ENCODE measurements around the gene SLC28A2. TPM values are rescaled to one million over a fixed set of nuclear protein-coding genes. Genes with fewer than 3 reads are reported as not detected.
"Not testable (repeated sequence)": the region's sequence is repeated elsewhere in the genome, so short reads cannot be mapped to it uniquely, and the experiment has no call there.

The SLC28A2 gene
- polyA plus RNA-seq, 1 donor (not counting 4 experiments of a cell fraction or from before 2014, with no cell fraction given): not detected

GRCh38 chr15:45254405-45254804 lies 2.4 kb downstream of the SLC28A2 start:
- no peak for FAIRE-seq
- dilution Hi-C loops (cut with MboI; ENCODE audit: extremely low pct_ligation_motif_present, low sequenced_read_pairs): no loop called here
- no peak for DNase-seq (ENCODE audit: low read depth, low spot score)
- no peak for TF ChIP-seq CTCF (optimal IDR thresholded peaks at IDR 0.05 in 1 of 3, IDR thresholded peaks at IDR 0.05 in 1 of 3, conservative IDR thresholded peaks at IDR 0.05 in 1 of 3; ENCODE audit: extremely low read depth in 1 of 3, insufficient read depth in 2 of 3, low read length in 3 of 3)
- TF ChIP-seq EZH2 (IDR thresholded peaks at IDR 0.05; ENCODE audit: low read length): no peak
- H3K9me3 ChIP-seq (ENCODE audit: control insufficient read depth, low read depth, low read length): no peaks in the 10 kb centered on the region
- no peak overlapping the region for H2AFZ ChIP-seq (ENCODE audit: control insufficient read depth, low read length)
- H4K20me1 ChIP-seq (ENCODE audit: control insufficient read depth, extremely low read depth, insufficient read depth, low read length): no peaks in the 10 kb centered on the region
- H3K9me1 ChIP-seq (ENCODE audit: control insufficient read depth, extremely low read depth, insufficient read depth, low read length): no peaks in the 10 kb centered on the region
- H3K4me1 ChIP-seq (ENCODE audit: control insufficient read depth, extremely low read depth, insufficient read depth, low read length): no peaks in the 10 kb centered on the region
- no peaks in the 10 kb centered on the region for H3K79me2 ChIP-seq (ENCODE audit: control insufficient read depth, insufficient read depth, low read length)
- no peak overlapping the region for H3K4me2 ChIP-seq (ENCODE audit: control insufficient read depth, extremely low read depth, insufficient read depth, low read depth, low read length)
- no peak overlapping the region for H3K4me3 ChIP-seq (ENCODE audit: control insufficient read depth in 2 of 3, extremely low read depth in 1 of 3, insufficient read depth in 2 of 3, low read depth in 1 of 3, low read length in 3 of 3)
- no peaks in the 10 kb centered on the region for H3K36me3 ChIP-seq (ENCODE audit: control insufficient read depth in 2 of 2, extremely low read depth in 1 of 2, insufficient read depth in 2 of 2, low read length in 2 of 2)
- no peaks in the 10 kb centered on the region for H3K27me3 ChIP-seq (ENCODE audit: control insufficient read depth, extremely low read depth, insufficient read depth, low read length)
- H3K9ac ChIP-seq (ENCODE audit: control insufficient read depth, extremely low read depth, insufficient read depth, low read length): no peak overlapping the region
- no peak overlapping the region for H3K27ac ChIP-seq (ENCODE audit: control insufficient read depth, insufficient read depth, low read length)

- FAIRE-seq; H2AFZ ChIP-seq (ENCODE audit: control insufficient read depth, low read length); DNase-seq (ENCODE audit: low read depth, low spot score); H3K4me2 ChIP-seq (ENCODE audit: control insufficient read depth, extremely low read depth, insufficient read depth, low read depth, low read length); H3K27ac ChIP-seq (ENCODE audit: control insufficient read depth, insufficient read depth, low read length); H3K9me3 ChIP-seq (ENCODE audit: control insufficient read depth, low read depth, low read length); H3K4me1 ChIP-seq (ENCODE audit: control insufficient read depth, extremely low read depth, insufficient read depth, low read length); H3K4me3 ChIP-seq (ENCODE audit: control insufficient read depth in 2 of 3, extremely low read depth in 1 of 3, insufficient read depth in 2 of 3, low read depth in 1 of 3, low read length in 3 of 3); H3K27me3 ChIP-seq (ENCODE audit: control insufficient read depth, extremely low read depth, insufficient read depth, low read length); H3K9ac ChIP-seq (ENCODE audit: control insufficient read depth, extremely low read depth, insufficient read depth, low read length); H3K79me2 ChIP-seq (ENCODE audit: control insufficient read depth, insufficient read depth, low read length); H4K20me1 ChIP-seq (ENCODE audit: control insufficient read depth, extremely low read depth, insufficient read depth, low read length); H3K9me1 ChIP-seq (ENCODE audit: control insufficient read depth, extremely low read depth, insufficient read depth, low read length); dilution Hi-C loops (cut with MboI; ENCODE audit: extremely low pct_ligation_motif_present, low sequenced_read_pairs); H3K36me3 ChIP-seq (ENCODE audit: control insufficient read depth in 2 of 2, extremely low read depth in 1 of 2, insufficient read depth in 2 of 2, low read length in 2 of 2): not testable (repeated sequence)
These were observed 2.8 kb downstream of the SLC28A2 start for GRCh38 chr15:45254824-45255223.

GRCh38 chr15:45259796-45260195 lies 7.8 kb downstream of the SLC28A2 start:
- H3K27me3 ChIP-seq (ENCODE audit: control insufficient read depth, extremely low read depth, insufficient read depth, low read length): no peaks in the 10 kb centered on the region
- H3K4me3 ChIP-seq (ENCODE audit: control insufficient read depth in 2 of 3, extremely low read depth in 1 of 3, insufficient read depth in 2 of 3, low read depth in 1 of 3, low read length in 3 of 3): no peak overlapping the region
- no peak overlapping the region for H3K27ac ChIP-seq (ENCODE audit: control insufficient read depth, insufficient read depth, low read length)
- H3K4me1 ChIP-seq (ENCODE audit: control insufficient read depth, extremely low read depth, insufficient read depth, low read length): no peaks in the 10 kb centered on the region
- H3K79me2 ChIP-seq (ENCODE audit: control insufficient read depth, insufficient read depth, low read length): no peaks in the 10 kb centered on the region
- H4K20me1 ChIP-seq (ENCODE audit: control insufficient read depth, extremely low read depth, insufficient read depth, low read length): no peaks in the 10 kb centered on the region
- dilution Hi-C loops (cut with MboI; ENCODE audit: extremely low pct_ligation_motif_present, low sequenced_read_pairs): no loop called here
- H3K4me2 ChIP-seq (ENCODE audit: control insufficient read depth, extremely low read depth, insufficient read depth, low read depth, low read length): no peak overlapping the region
- H2AFZ ChIP-seq (ENCODE audit: control insufficient read depth, low read length): no peak overlapping the region
- no peak for TF ChIP-seq CTCF (optimal IDR thresholded peaks at IDR 0.05 in 1 of 3, IDR thresholded peaks at IDR 0.05 in 1 of 3, conservative IDR thresholded peaks at IDR 0.05 in 1 of 3; ENCODE audit: extremely low read depth in 1 of 3, insufficient read depth in 2 of 3, low read length in 3 of 3)
- no peak for TF ChIP-seq EZH2 (IDR thresholded peaks at IDR 0.05; ENCODE audit: low read length)
- H3K9me3 ChIP-seq (ENCODE audit: control insufficient read depth, low read depth, low read length): no peaks in the 10 kb centered on the region
- H3K9ac ChIP-seq (ENCODE audit: control insufficient read depth, extremely low read depth, insufficient read depth, low read length): no peak overlapping the region
- FAIRE-seq (no peak), DNase-seq (ENCODE audit: low read depth, low spot score) (no peak)
- H3K9me1 ChIP-seq (ENCODE audit: control insufficient read depth, extremely low read depth, insufficient read depth, low read length): no peaks in the 10 kb centered on the region
- no peaks in the 10 kb centered on the region for H3K36me3 ChIP-seq (ENCODE audit: control insufficient read depth in 2 of 2, extremely low read depth in 1 of 2, insufficient read depth in 2 of 2, low read length in 2 of 2)
